ENCODE measurements around the gene PAMR1.

The PAMR1 gene

DNA sequence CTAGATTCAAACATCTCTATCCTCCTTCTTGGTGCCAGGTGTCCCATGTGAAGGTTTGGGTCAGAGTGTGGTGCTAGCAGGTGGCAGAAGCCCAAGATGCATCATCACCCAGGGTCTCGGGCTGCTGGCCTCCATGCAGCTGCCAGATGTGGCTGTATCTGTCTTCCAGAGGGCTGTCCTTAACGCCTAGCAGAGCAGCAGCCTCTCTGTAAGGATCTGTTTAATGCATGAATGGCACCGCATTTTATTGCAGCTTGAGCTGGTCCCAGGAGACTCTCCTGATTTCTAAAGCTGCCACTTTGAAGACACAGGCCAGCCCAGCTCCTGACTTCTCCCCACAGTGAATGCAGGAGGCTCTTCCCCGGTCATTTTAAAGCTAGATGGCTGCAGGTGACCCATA, 132.3 kb downstream of the PAMR1 start:
- DNase-seq = no peak

GRCh38 chr11:35391922-35392688, 133.3 kb downstream of the PAMR1 start:
- peak; percentile 74 for DNase-seq

DNA sequence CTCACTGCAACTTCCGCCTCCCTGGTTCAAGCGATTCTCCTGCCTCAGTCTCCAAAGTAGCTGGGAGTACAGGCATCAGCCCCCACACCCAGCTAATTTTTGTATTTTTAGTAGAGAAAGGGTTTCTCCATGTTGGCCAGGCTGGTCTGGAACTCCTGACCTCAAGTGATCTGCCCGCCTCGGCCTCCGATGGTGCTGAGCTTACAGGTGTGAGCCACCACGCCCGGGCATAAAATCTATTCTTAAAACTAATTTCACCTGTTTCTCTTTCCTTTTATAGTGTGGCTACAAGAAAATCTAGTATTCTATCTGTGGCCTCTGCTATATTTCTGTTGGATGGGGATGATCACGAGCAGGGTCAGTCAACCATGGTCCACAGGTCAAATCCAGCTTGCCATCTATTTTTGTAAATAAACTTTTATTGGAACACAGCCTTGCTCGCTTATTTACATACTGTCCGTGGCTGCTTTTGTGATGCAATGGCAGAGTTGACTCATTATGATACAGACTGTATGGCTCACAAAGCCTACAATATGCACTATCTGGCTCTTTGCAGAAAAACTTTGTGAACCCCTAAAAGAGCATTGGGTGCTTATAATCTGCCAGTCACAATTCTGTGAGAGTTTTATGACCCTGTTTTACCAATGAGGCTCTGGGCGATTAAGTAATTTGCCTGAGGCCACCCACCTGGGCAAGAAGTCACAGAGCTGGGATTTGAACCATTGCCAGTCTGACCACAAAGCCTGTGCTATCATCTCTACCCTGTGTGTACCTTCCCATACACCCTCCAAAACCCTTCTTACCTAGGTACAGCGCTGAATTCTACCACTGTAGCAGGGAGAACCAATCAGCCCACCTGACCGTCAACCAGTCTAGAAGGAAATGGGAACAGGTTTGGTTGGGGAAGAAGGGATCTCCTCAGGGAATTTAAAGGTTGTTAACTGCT, 134.4 kb downstream of the PAMR1 start:
- peak; percentile 69 for DNase-seq

DNA sequence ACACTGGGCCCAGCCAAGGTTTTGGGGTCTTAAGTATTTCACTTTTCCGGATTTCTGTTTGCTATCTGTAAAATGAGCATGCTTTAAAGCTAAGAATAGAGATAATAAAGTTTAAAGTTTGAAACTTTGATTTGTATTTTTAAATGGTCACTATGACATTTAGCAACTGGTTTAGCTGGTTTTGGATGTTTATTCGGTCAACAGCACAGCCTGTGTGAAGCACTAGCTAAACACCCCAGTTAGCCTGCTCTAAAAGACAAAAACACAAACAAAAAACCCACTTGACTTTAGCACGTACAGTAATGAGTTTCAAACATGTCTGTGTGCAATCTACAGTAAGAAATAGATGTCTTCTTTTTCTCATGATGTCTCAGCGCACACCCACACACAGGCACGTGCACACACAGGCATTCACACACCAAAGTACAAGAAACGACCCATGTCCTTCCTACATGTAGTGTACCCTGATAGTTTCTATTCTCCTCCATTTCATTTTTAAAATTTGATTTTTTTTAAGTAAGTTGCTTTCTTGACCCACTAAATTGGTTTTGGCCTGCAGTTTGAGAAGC, 135.4 kb downstream of the PAMR1 start:
- DNase-seq = no peak

- DNase-seq = no peak
These were observed 136.3 kb downstream of the PAMR1 start for GRCh38 chr11:35389112-35389511.

DNA sequence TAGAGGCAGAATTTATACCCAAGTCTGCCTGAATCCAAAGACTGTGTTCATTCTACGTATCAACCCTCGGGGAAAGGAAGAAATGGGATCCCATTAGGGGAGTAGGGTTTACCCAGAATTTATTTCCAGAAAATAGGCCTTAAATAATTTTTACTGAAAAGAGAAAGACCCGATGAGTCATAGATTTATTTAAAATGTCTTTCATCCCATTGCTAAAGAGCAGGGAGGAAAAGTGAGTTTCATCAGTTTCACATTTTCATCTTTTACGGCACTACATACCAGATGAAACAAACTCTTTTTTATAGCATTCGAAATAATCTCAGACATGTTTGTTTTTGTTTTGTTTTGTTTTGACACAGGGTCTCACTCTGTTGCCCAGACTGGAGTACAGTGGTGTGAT, 137.4 kb downstream of the PAMR1 start:
- no peak for DNase-seq

- no peak for DNase-seq
These were observed 138.1 kb downstream of the PAMR1 start for GRCh38 chr11:35387111-35387982.

DNA sequence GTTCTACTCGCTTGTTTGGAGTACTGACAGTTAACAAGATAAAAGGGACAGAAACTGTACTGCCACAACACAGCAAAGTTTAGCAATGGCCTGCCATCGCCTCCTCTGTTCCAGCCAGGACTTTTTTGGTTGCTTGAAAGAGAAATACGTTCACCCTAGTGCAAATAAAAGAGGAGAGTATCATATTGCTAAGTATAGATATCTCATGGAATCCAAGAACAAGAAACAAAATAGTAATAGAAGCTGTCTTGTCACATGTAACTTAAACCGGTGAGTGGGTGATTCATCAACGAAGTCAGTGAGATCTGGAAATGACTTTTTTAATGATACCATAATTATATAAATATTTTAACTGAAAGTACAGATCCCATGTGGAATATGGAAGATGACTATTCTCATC, 141.5 kb downstream of the PAMR1 start:
- DNase-seq = no peak

Measured in NCI-H526 treated with DMSO at 0.1 percent for 48 hours (cell line).